HEK293T (cell line): ENCODE measurements around the gene NPR3.

Source experiments
- CTCF ChIA-PET: fragments of 350-600 bp; formaldehyde crosslinking; extraction: SDS; loops from one replicate; lab custom pipeline; 2021; ENCODE audit warnings: antibody characterized with exemption, inconsistent platforms; lab: Yijun Ruan, JAX
- POLR2A ChIA-PET: fragments of 350-600 bp; formaldehyde crosslinking; extraction: SDS; loops from one replicate; lab custom pipeline; 2020; ENCODE audit warnings: antibody characterized with exemption, inconsistent platforms; lab: Yijun Ruan, JAX
- DNase-seq: peaks from one replicate; pipeline ENCODE4 v3.0.0; 2012; ENCODE audit warnings: mixed read lengths; ENCODE audit errors: extremely low spot score
- ARNT ChIP-seq: fragments of 450-650 bp; IDR thresholded peaks from 2 replicates; pipeline ENCODE4 v1.6.1; 2017; ENCODE audit warnings: mild to moderate bottlenecking
- BHLHE40 ChIP-seq: fragments of 450-650 bp; IDR thresholded peaks from 2 replicates; pipeline ENCODE4 v1.6.1; 2016; ENCODE audit warnings: mild to moderate bottlenecking, moderate library complexity, borderline replicate concordance
- CTBP1 ChIP-seq: fragments of 450-650 bp; IDR thresholded peaks from 2 replicates; pipeline ENCODE4 v1.6.1; 2016; ENCODE audit warnings: borderline replicate concordance
- ELF4 ChIP-seq: fragments of 450-650 bp; IDR thresholded peaks from 2 replicates; pipeline ENCODE4 v1.6.1; 2017; ENCODE audit warnings: antibody characterized with exemption
- FOXA1 ChIP-seq: fragments of 450-650 bp; IDR thresholded peaks from 2 replicates; pipeline ENCODE4 v1.6.1; 2016; ENCODE audit warnings: mild to moderate bottlenecking
- FOXK2 ChIP-seq: fragments of 450-650 bp; IDR thresholded peaks from 2 replicates; pipeline ENCODE4 v1.6.1; 2016; ENCODE audit warnings: mild to moderate bottlenecking
- FOXM1 ChIP-seq: fragments of 450-650 bp; IDR thresholded peaks from 2 replicates; pipeline ENCODE4 v1.6.1; 2017; ENCODE audit warnings: mild to moderate bottlenecking, borderline replicate concordance
- HDGF ChIP-seq: fragments of 450-650 bp; IDR thresholded peaks from 2 replicates; pipeline ENCODE4 v1.6.1; 2017; ENCODE audit warnings: antibody characterized with exemption, borderline replicate concordance
- L3MBTL2 ChIP-seq: fragments of 450-650 bp; conservative IDR thresholded peaks from 2 replicates; pipeline ENCODE4 v1.6.1; 2016; ENCODE audit warnings: mild to moderate bottlenecking
- LEF1 ChIP-seq: fragments of 450-650 bp; IDR thresholded peaks from 2 replicates; pipeline ENCODE4 v1.6.1; 2017; ENCODE audit warnings: mild to moderate bottlenecking, borderline replicate concordance
- NFRKB ChIP-seq: fragments of 450-650 bp; IDR thresholded peaks from 2 replicates; pipeline ENCODE4 v1.6.1; 2016; ENCODE audit warnings: mild to moderate bottlenecking, moderate library complexity
- PKNOX1 ChIP-seq: fragments of 450-650 bp; IDR thresholded peaks from 2 replicates; pipeline ENCODE4 v1.6.1; 2016
- SP1 ChIP-seq: fragments of 450-650 bp; IDR thresholded peaks from 2 replicates; pipeline ENCODE4 v1.6.1; 2017
- SUZ12 ChIP-seq: fragments of 450-650 bp; IDR thresholded peaks from 2 replicates; pipeline ENCODE4 v1.6.1; 2016; ENCODE audit warnings: mild to moderate bottlenecking
- TARDBP ChIP-seq: fragments of 450-650 bp; IDR thresholded peaks from 2 replicates; pipeline ENCODE4 v1.6.1; 2016
- ZNF384 ChIP-seq: fragments of 450-650 bp; IDR thresholded peaks from 2 replicates; pipeline ENCODE4 v1.6.1; 2016

The NPR3 gene

DNA sequence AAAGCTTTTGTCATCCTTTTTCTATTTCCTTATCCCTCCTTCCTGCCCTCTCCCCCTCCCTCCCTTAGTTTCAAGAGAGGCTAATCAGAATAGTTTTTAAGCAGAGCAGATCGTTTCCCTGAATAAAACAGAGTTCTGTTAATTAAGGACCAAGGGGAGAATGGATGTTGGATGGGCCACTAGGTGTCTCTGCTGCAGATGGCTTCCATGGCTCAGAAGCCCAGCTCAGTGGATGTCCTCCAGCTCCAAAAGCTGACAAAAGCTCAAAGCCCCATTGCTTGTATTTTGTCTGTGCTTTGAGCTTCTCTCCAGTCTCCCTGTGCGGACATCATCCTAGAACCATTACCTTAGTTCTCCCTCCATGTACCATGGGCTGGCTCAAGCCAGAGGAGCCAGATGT lies 21.0 kb upstream of the NPR3 start:
- DNase-seq, result no peak
- TF ChIP-seq LEF1, result no peak
- TF ChIP-seq HDGF, result no peak
- TF ChIP-seq FOXA1, result no peak
- no peak for TF ChIP-seq ELF4
- TF ChIP-seq ZNF384, result no peak
- no peak for TF ChIP-seq CTBP1
- no peak for TF ChIP-seq FOXK2
- no peak for TF ChIP-seq PKNOX1
- POLR2A ChIA-PET, result no interaction called here
- CTCF ChIA-PET, result no interaction called here

DNA sequence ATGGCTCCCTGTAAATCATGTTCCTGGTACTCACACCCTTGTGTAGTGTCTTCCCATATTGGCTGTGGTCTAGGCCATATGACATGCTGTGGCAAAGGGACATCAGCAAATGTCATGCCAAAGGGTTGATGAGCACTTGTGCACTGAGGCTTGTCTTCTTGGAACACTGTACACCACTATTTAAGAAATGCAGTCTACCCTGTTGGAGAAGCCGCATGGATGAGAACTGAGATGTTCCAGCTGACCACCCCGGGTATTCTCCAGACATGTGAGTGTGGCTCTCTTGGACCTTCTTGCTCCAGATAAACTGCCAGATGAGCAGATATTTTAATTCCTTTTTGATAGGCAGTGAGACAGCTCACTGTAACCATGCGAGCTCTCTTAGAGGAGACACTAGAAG lies 20.5 kb upstream of the NPR3 start:
- TF ChIP-seq PKNOX1, result no peak
- no peak for TF ChIP-seq SUZ12
- TF ChIP-seq L3MBTL2, result no peak
- TF ChIP-seq HDGF, result no peak
- no peak for TF ChIP-seq FOXA1
- TF ChIP-seq NFRKB, result no peak
- no peak for TF ChIP-seq FOXK2
- TF ChIP-seq ELF4, result no peak
- no peak for TF ChIP-seq CTBP1
- TF ChIP-seq LEF1, result no peak
- no peak for TF ChIP-seq ARNT
- no peak for TF ChIP-seq BHLHE40
- no peak for TF ChIP-seq TARDBP
- TF ChIP-seq SP1, result no peak
- TF ChIP-seq ZNF384, result no peak
- no peak for TF ChIP-seq FOXM1
- POLR2A ChIA-PET, result no interaction called here
- CTCF ChIA-PET, result no interaction called here
- no peak for DNase-seq

DNA sequence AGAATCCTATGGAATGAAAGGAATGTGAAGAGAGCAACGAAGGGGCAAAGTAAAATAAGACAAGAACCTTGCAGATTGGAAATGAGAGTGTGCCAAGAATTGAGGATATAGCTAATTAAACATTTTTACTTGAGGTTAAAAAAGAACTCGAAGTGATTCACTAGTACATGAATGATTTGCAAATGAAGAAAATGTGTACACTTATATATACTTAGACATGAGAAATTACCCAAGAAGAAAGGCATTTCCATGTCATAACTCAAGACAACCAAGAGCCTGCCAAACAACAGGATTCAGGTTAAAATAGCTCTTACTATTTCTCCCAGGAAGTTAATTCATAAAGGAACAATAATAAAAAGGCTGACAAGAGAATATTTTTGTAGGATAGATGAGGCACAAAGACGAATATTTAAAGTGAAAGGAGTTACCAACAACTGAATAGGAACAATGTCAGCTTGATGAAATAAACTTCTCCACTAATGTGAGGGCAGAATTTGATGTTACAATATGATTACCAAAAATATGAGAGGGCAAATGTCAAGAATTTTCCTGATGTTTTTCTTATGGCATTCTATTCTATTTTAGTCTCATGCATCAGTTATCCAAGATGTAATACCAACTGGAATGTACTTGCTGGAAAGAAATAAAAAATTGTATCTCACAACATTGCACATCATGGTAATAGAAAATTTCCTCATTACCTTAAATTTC lies 18.9 kb upstream of the NPR3 start:
- DNase-seq, result no peak
- no peak for TF ChIP-seq ARNT
- no peak for TF ChIP-seq ELF4
- TF ChIP-seq SUZ12, result no peak
- no peak for TF ChIP-seq LEF1
- no peak for TF ChIP-seq L3MBTL2
- no peak for TF ChIP-seq CTBP1
- TF ChIP-seq BHLHE40, result no peak
- TF ChIP-seq FOXK2, result no peak
- no peak for TF ChIP-seq ZNF384
- no peak for TF ChIP-seq HDGF
- TF ChIP-seq NFRKB, result no peak
- no peak for TF ChIP-seq PKNOX1
- TF ChIP-seq SP1, result no peak
- TF ChIP-seq TARDBP, result no peak
- no peak for TF ChIP-seq FOXA1
- TF ChIP-seq FOXM1, result no peak
- POLR2A ChIA-PET, result no interaction called here
- CTCF ChIA-PET, result no interaction called here

DNA sequence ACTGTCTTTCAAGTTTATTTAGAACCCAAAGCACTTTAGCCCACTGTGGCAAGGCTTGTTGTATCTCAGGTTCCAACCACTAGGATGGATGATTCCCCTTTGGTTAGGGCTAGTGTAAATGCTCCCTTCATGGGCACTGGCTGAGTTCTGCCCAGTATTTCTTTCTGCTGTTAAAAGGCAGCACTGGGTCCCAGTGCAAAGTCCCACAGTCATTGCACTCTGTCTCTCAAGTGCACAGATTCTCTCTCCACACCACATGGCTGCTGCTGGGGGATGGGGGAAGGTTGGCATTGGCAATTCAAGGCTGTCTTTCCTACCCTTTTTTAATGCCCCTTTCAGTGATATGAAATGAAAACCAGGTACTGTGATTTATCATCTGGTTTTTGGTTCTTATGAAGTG lies 7.2 kb upstream of the NPR3 start:
- TF ChIP-seq BHLHE40, result no peak
- no peak for TF ChIP-seq ELF4
- no peak for TF ChIP-seq SUZ12
- no peak for TF ChIP-seq CTBP1
- TF ChIP-seq ARNT, result no peak
- no peak for TF ChIP-seq ZNF384
- TF ChIP-seq SP1, result no peak
- TF ChIP-seq FOXM1, result no peak
- no peak for TF ChIP-seq FOXA1
- TF ChIP-seq FOXK2, result no peak
- no peak for TF ChIP-seq LEF1
- TF ChIP-seq PKNOX1, result no peak
- TF ChIP-seq TARDBP, result no peak
- TF ChIP-seq HDGF, result no peak
- ChIA-PET CTCF (no interaction called here), POLR2A (no interaction called here)
- DNase-seq, result no peak

GRCh38 chr5:32707418-32707997 lies 3.6 kb upstream of the NPR3 start:
- POLR2A ChIA-PET, result no interaction called here
- TF ChIP-seq L3MBTL2, result no peak
- TF ChIP-seq BHLHE40, result no peak
- no peak for TF ChIP-seq NFRKB
- TF ChIP-seq SUZ12, result no peak
- TF ChIP-seq ARNT, result no peak
- no peak for TF ChIP-seq ELF4
- TF ChIP-seq ZNF384, result no peak
- no peak for TF ChIP-seq HDGF
- TF ChIP-seq TARDBP, result no peak
- TF ChIP-seq CTBP1, result no peak
- CTCF ChIA-PET, result no interaction called here
- peak; percentile 31 for DNase-seq
